SH-SY5Y (cell line): ENCODE data around the gene NKAIN2.

Experiments used
- GATA2 ChIP-seq: IDR thresholded peaks from 2 replicates; pipeline ENCODE4 v1.6.1; 2011; ENCODE audit warnings: mild to moderate bottlenecking, low read depth, low read length
- GATA3 ChIP-seq: IDR thresholded peaks from 2 replicates; pipeline ENCODE4 v1.6.1; 2011; ENCODE audit warnings: low read depth, mild to moderate bottlenecking, low read length, moderate library complexity

The NKAIN2 gene

GRCh38 chr6:124770784-124771183 is 967.1 kb downstream of the NKAIN2 start:
- TF ChIP-seq GATA2 (no peak), GATA3 (no peak)

- TF ChIP-seq GATA3 (no peak), GATA2 (no peak)
These were observed 969.2 kb downstream of the NKAIN2 start for GRCh38 chr6:124772733-124773319.

- TF ChIP-seq GATA3 (no peak), GATA2 (no peak)
These were observed 971.5 kb downstream of the NKAIN2 start for GRCh38 chr6:124775121-124775520.

DNA sequence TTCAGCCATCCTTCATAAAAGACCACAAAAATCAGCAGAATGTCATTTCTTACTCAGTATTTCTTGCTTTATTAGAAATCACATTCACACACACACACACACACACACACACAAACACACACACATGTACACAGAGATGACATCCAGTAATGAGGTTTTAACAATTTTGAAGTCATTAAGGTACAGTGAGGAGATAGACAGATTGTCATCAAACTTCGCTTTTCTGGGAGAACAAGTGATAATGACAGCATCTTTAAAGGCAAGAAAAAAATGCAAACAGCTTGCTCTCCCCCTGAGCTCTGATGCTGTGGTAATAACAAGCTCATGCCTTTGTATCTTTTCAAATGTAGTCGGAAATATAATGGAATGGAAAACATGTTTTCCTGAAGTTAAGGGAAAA is 974.2 kb downstream of the NKAIN2 start:
- TF ChIP-seq GATA3 (no peak), GATA2 (no peak)

- TF ChIP-seq GATA3 (no peak), GATA2 (no peak)
These were observed 977.0 kb downstream of the NKAIN2 start for GRCh38 chr6:124780623-124781022.

GRCh38 chr6:124783344-124783743 is 979.7 kb downstream of the NKAIN2 start:
- no peak for TF ChIP-seq GATA3

DNA sequence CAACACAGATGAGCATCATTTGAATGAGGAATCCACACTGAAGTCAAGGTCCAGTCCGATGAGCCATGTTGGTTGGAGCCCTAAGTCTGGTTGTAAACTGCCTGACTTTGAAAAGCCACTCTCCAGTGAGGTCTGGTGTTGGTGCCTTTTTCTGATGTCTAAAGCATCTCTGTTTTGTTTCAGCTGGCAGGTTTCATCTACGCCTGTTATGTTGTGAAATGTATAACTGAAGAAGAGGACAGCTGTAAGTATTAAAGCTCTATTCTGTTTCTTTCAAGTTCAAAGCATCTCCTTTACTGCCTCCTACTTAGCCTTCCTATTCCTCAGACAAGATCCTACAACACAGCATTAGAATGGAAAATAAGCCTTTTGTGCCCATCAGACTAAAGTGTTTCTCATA is 987.5 kb downstream of the NKAIN2 start:
- TF ChIP-seq GATA2 (no peak), GATA3 (no peak)

GRCh38 chr6:124792386-124792785 is 988.7 kb downstream of the NKAIN2 start:
- TF ChIP-seq GATA3 (no peak), GATA2 (no peak)

DNA sequence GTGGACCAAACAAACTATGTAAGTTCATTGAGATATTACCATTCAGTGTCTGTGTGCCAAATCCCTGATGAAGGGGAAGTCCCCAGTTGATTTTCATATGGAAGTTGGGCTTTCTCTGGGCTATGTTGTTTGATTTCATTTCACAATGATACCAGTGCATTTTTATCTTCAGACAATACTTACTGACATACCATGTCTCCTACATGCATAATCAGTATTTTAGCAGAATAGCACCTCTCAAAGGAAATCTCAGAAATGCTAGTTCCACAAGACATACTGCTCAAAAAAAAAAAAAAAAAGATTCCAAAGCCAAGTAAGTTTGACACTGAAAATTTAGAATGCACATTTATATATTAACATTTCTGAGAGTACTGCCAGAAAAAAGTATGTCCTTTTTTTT is 989.7 kb downstream of the NKAIN2 start:
- TF ChIP-seq GATA2 = no peak
- TF ChIP-seq GATA3 = no peak

- no peak for TF ChIP-seq GATA3
- no peak for TF ChIP-seq GATA2
These were observed 992.2 kb downstream of the NKAIN2 start for GRCh38 chr6:124795643-124796463.

GRCh38 chr6:124796464-124796970 is 992.9 kb downstream of the NKAIN2 start:
- no peak for TF ChIP-seq GATA2
- no peak for TF ChIP-seq GATA3

- TF ChIP-seq GATA2 (no peak), GATA3 (no peak)
These were observed 993.6 kb downstream of the NKAIN2 start for GRCh38 chr6:124797224-124797623.

GRCh38 chr6:124798942-124799496 is 995.4 kb downstream of the NKAIN2 start:
- no peak for TF ChIP-seq GATA2
- no peak for TF ChIP-seq GATA3

DNA sequence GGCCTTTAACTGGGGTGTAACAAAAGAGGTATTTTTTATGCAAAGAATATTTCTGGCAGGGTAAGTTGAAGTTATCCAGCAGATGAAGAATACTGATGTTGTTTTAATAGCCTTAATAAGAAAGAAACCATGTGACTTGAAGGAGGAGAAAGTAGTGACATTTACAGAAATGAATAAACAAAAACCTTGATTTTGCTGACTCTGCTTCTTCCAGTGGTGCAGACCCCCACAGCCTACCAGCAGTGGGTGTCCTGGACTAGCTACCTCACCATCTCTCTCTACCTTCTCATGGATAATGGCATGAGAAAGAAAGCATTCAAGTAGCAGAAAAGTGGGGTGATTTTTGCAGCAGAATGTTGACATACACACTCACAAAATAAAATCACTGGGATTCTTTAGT is 996.0 kb downstream of the NKAIN2 start:
- no peak for TF ChIP-seq GATA3
- TF ChIP-seq GATA2 = no peak

DNA sequence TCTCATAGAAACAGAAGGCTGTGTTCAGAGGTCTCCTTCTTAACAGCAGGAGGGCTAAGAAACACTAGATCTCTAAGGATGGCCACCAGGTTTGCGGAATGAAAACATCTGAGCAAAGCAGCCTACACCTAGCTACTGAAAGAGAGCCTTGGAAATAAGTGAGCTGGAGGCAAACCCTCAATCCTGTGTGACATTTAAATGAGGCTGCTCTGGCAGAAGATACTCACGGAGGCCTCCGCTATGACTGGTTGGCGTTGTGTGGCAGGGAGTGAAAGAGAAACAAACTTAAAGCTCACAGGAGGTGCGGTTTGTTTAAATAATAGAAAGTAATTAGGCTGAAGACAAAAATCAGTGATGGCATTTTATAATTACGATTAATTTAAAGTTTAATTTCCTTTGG is 996.6 kb downstream of the NKAIN2 start:
- TF ChIP-seq GATA2 (no peak), GATA3 (no peak)
